ENCODE results near the gene RFTN1.

Gene RFTN1

DNA sequence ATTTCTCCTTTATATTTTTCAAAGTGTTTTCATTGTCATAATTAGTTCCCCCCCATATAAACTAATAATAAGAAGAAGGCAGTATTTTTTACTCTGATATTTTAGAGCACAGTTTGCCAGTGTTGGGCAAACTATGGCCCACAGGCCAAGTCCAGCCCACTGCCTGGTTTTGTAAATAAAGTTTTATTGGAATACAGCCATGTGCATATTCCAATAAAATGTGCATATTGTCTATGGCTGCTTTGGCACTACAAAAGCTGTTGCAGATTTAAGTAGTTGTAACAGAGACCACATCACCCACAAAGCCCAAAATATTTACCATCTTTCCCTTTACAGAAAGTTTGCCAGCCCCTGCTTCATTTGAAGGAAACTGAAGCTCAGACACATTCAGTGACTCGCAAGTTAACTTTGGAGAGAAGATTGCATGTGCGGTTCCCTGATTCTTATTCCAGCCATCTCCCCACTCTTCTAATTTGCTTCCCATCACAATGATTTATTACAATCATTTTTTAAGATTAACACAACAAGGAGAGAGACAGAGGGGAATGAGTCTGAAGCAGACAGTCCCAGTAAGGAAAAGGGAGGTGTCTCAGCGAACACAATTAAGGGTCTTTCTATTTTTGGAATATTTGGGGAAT is 48.9 kb downstream of the RFTN1 start:
- DNase-seq (ENCODE audit: low read depth) = no peak

DNA sequence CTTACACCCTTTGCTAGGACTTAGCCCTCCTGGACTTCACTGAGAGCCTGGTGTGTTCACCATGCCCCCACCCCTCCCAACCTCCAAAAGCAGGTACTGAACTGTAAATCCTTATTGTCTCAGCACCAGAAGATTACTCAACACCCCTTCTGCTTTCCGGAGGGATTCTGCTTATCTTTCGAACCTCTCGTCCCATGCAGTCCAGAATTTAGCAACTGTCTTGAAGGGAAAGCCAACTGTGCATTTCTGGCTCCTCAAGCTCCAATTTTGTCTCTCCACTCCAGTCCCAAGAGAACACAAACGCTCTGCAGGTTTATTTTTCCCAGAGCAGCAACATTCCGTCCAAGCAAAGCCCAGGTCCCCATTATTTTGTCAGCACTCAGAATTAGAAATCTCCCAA is 49.6 kb downstream of the RFTN1 start:
- DNase-seq (ENCODE audit: low read depth) = no peak

DNA sequence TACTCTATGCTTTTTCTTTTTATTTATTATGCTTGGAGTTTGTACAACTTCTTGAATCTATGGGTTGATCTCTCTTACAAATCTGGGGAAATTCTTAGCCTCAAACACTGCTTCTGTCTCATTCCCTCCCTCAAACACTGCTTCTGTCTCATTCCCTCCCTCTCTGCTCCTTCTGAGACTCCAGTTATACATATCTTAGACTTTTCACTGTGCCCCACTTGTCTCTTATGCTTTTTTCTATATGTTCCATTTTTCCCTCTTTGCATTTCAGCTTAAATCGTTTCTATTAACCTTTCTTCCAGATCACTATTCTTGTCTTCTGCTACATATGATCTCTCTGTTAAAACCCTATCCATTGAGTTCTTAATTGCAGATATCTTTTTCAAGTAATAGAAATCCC is 50.4 kb downstream of the RFTN1 start:
- no peak for DNase-seq (ENCODE audit: low read depth)

- no peak for DNase-seq (ENCODE audit: low read depth)
These were observed 50.8 kb downstream of the RFTN1 start for GRCh38 chr3:16462679-16463078.

- DNase-seq (ENCODE audit: low read depth) = no peak
These were observed 51.8 kb downstream of the RFTN1 start for GRCh38 chr3:16461463-16462245.

DNA sequence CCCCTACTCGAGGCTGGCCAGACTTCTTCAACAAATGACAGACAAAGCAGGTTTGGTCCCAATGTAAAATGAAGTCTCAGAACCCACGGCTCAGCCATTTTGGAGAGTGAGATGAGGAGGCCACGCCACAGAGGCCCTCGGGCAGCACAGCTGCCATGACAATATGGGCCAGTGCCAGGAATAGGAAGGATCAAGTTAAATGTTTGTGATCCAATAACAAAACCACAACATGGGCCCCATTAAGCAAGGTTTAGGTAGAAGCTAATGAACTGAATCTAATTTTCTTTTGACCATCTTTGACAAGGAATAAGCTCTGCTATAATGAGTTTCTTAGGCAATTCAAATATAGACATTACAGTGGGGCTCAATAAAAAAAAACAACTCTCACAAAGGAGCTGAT is 52.6 kb downstream of the RFTN1 start:
- no peak for DNase-seq (ENCODE audit: low read depth)

DNA sequence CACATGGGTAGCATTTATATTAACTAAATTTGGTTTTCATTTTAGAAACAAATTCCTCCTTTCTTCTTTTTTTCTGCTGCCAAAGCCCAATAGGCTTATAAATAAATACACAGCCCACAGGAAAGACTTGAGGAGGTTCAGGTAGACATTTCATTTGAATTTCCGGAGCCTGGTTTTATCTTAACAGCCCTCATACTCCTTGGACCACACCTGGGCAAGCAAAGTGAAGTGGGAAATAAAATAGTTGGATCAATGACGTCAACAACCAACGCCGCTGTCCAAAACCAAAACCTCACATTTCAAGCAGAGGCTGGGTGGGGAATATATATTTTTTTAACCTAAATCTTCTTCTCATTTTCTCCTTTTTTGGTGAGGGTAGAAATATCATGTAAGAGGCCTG is 53.2 kb downstream of the RFTN1 start:
- DNase-seq (ENCODE audit: low read depth) = no peak

DNA sequence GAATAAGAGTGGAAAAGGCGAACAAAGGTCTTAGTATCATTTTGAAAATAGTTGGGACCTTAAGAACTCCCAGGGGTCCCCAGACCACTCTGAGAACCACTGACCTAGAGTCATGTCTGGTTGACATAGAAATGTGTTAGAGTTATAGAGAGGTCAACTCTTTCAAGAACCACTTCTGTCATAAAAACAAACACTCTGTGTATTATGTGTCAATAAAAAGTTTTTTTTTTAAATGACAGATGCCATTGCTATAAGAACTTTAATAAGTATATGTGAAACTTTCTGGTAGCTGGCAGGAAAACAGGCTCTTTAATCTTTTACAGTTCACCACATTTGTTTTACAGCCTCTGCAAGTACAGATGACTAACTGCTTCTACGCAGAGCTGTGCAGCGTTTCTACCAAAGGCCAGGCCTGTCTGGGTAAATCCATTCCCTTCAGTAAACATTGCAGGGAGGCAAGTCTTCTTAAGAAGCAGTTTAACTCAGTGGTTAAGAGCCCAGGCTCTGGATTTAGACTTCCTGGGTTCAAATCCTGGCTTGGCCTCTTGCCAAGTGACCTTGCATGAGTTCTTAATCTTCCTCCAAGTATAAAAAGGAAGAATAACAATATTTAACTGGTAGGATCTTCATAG is 56.6 kb downstream of the RFTN1 start:
- DNase-seq (ENCODE audit: low read depth) = no peak

DNA sequence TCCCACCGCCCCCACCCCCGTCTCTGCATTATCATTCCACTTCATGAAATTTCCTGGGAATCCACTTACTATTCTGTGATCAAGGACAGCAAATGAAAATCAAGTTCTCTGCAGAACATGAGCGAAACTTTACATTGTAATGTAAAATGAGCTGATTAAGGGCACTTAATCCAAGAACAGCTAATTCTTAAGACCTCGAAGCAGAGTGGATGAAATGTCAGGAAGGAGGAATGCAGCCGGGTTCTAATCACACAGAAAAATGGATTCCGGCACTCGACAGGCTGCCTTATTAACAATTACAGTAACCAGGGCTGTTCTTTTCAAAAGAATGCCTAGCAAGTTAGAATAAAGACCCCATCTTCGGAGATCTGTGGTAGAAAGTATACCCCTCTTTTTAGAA is 57.5 kb downstream of the RFTN1 start:
- DNase-seq (ENCODE audit: low read depth) = no peak

DNA sequence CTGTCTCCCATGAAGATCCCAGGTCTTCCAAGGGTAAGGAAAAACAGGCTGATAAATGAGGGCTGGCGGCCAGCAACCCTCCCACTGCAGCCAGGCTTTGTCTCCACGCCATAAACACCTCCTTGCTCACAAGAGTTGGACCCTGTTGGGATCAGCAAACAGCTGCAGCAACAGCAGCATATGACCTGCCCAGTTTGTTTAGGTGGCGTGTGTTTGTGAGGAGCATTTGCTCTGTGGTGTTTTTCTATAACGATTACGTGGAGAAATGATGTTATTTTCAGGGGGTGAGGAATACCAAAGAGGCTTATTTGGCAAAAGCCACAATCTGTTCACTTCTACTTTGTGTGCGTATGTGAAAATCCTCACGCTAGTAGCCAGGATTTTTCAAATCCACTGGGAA is 58.5 kb downstream of the RFTN1 start:
- DNase-seq (ENCODE audit: low read depth) = no peak

- DNase-seq (ENCODE audit: low read depth) = no peak
These were observed 61.2 kb downstream of the RFTN1 start for GRCh38 chr3:16452261-16452660.

- no peak for DNase-seq (ENCODE audit: low read depth)
These were observed 64.1 kb downstream of the RFTN1 start for GRCh38 chr3:16449369-16449768.

DNA sequence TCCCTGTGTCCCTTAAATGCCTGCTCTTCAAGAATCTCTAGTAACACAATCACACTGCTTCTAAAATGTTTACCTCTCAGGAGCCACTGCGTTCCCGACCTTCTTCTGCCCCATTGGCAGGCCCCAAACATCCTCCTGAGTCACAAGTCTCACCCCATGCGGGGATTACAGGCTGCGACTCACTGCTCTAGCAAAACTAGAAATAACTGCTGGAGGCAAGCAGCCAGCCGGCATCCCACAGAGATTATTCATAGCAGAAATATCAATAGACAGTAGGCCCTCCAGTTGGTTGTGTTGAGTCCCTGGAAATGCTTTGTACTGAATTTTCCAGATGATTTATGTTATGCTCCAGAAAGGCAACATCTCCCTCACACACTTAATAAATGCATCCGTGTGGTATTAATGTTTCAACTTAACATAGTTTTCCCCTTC is 64.8 kb downstream of the RFTN1 start:
- no peak for DNase-seq (ENCODE audit: low read depth)

GRCh38 chr3:16447135-16447534 is 66.4 kb downstream of the RFTN1 start:
- no peak for DNase-seq (ENCODE audit: low read depth)

- DNase-seq (ENCODE audit: low read depth) = no peak
These were observed 69.2 kb downstream of the RFTN1 start for GRCh38 chr3:16444344-16444743.

DNA sequence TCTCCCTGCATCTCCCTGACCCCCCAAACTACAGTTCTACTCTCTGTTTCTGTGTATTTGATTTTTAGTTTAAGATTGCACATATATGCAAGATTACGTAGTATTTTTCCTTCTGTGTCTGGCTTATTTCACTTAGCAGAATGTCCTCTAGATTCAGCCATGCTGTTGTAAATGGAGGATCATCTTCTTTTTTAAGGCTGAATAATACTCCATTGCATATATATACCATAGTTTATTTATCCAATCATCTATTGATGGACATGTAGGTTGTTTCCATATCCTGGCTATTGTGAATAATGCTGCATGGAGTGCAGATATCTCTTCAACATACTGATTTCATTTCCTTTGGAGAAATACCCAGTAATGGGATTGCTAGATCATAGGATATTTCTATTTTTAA is 70.8 kb downstream of the RFTN1 start:
- DNase-seq (ENCODE audit: low read depth) = no peak

DNA sequence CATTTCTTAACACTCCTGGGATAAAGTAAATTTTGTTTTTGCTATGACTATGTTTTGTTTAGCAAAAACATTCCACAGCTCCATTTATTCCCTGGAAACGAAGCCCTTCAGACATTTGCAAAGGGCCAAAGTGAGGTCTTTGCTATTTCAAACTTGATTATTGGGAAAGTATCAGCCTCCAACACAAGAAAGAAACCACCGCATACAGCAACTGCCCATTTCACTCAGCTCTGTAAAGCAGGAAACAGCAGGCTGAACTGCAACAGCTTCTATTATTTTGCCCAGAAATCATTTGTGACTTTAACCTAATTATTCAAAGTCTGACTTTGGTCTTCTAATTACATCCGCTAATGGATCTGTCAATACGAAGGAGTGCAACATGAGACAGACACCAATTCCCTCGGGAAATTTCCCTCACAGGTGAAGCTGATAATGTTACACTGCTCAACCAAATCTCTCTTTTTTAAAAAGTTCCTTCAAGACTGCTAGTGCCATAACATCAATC is 72.1 kb downstream of the RFTN1 start:
- no peak for DNase-seq (ENCODE audit: low read depth)

- no peak for DNase-seq (ENCODE audit: low read depth)
These were observed 73.4 kb downstream of the RFTN1 start for GRCh38 chr3:16439848-16440708.

DNA sequence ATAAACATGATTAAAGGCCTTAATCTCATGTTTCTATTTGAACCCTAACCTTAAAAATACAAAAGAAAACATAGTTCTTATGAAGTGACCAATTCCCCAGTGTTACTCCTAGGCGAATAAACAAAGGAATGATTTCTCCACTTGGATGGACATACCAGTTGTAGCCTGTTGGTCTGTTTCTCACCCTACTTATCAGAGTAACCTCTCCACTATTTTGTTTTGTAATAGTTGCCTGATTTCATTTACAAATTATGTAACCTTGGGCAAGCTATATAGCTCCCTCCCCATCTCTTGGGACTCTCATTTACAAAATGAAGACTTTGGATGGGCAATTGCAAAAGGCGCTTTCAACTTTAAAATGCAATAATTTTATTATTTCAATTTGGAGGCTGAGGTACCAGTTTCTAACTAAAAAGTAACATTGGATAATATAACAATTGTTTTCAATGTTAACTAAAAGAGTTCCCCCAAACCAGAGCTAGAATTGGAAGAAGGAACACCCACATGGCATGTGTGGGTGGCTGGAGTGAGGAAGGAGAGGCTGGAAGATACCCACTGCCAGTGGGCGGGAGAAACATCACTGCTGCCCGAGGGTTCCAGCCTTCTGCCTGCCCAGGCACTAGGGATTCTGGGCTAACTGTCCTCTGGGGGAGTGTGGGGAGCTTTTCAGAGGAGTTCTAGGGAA is 74.2 kb downstream of the RFTN1 start:
- no peak for DNase-seq (ENCODE audit: low read depth)

DNA sequence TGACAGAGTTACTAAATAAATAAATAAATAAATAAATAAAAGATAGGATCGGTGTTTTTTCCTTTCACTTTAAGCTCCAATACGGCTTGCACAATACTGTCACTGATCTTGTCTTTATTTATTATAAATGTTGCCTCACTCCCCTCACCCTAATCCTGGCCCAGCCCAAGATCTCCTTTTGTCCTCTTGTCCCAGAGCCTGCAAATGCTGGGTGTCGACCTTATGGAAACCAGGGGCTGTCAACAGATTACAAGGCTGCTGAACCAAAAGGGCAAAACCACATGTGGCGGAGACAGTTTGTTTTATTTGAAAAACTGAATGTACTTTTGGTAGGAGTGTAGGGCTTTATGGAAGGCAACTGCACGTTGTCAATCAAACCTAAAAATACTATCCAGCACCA is 75.9 kb downstream of the RFTN1 start:
- DNase-seq (ENCODE audit: low read depth) = no peak

GRCh38 chr3:16433701-16434151 is 79.8 kb downstream of the RFTN1 start:
- DNase-seq (ENCODE audit: low read depth) = no peak

GRCh38 chr3:16432714-16433113 is 80.8 kb downstream of the RFTN1 start:
- DNase-seq (ENCODE audit: low read depth) = no peak

All from stimulated activated CD4-positive, alpha-beta T cell treated with anti-CD3 and anti-CD28 coated beads, Interleukin-2, amount 100 ng/mL, for 4 hours (primary cell).